SK-N-SH (cell line): ENCODE data around the gene TRAF1. TPM values are rescaled to one million over a fixed set of nuclear protein-coding genes. Genes with fewer than 3 reads are reported as not detected.

Source experiments
- CTCF ChIA-PET: fragments of 300-600, 350-600 bp; formaldehyde crosslinking; extraction: SDS; loops from one replicate; lab custom pipeline; 2021; lab: Yijun Ruan, JAX
- POLR2A ChIA-PET: fragments of 350-600 bp; sonication (Branson Sonifier 250); formaldehyde crosslinking; extraction: SDS; loops from one replicate; lab custom pipeline; 2020; ENCODE audit warnings: antibody characterized with exemption, inconsistent platforms; lab: Yijun Ruan, JAX
- DNase-seq: peaks from one replicate; pipeline ENCODE4 v3.0.0; 2012
- H2AFZ ChIP-seq: fragments of 200-600 bp; sonication (generic); 2 replicates; pipeline ENCODE4 v1.8.1; 2016; ENCODE audit warnings: antibody characterized with exemption, mild to moderate bottlenecking, low read depth
- H3F3A ChIP-seq: fragments of 200-600 bp; sonication (generic); replicated peaks from 2 replicates; pipeline ENCODE3; 2016; ENCODE audit warnings: antibody characterized with exemption, mild to moderate bottlenecking; ENCODE audit not compliant: insufficient read depth
- H3K27ac ChIP-seq, 2 experiments: fragments of 200-500 bp in 1 of 2; fragments of 200-600 bp in 1 of 2; sonication (Bioruptor generic) in 1 of 2; sonication (generic), shearing (Covaris generic) in 1 of 2; 2 replicates each; pipeline versions ENCODE4 v1.5.1 to v1.6.1; 2014 to 2016; ENCODE audit warnings: low read depth in 2 of 2, inconsistent platforms in 1 of 2, low read length in 1 of 2, mild to moderate bottlenecking in 1 of 2, mixed read lengths in 1 of 2
- H3K27me3 ChIP-seq: fragments of 200-600 bp; sonication (generic), shearing (Covaris generic); 2 replicates; pipeline ENCODE4 v1.6.1; 2016; ENCODE audit warnings: mixed run types; ENCODE audit not compliant: insufficient read depth
- H3K36me3 ChIP-seq, 2 experiments: fragments of 200-500 bp in 1 of 2; fragments of 200-600 bp in 1 of 2; sonication (Bioruptor generic) in 1 of 2; sonication (generic) in 1 of 2; replicated peaks in 1 of 2; 2 replicates each; pipeline versions ENCODE3 to v1.5.1; 2014 to 2016; ENCODE audit warnings: low read length in 1 of 2, mild to moderate bottlenecking in 1 of 2; ENCODE audit not compliant: insufficient read depth in 2 of 2, control insufficient read depth in 1 of 2
- H3K4me1 ChIP-seq, 2 experiments: fragments of 200-500 bp in 1 of 2; fragments of 200-600 bp in 1 of 2; sonication (Bioruptor generic) in 1 of 2; sonication (generic), shearing (Covaris generic) in 1 of 2; 2 replicates each; pipeline versions ENCODE4 v1.5.1 to v1.6.1; 2014 to 2016; ENCODE audit warnings: low read depth in 1 of 2, low read length in 1 of 2, mixed run types in 1 of 2; ENCODE audit not compliant: insufficient read depth in 2 of 2, control insufficient read depth in 1 of 2
- H3K4me2 ChIP-seq: fragments of 200-600 bp; sonication (generic), shearing (Covaris generic); 2 replicates; pipeline ENCODE4 v1.6.1; 2017; ENCODE audit warnings: mixed run types
- H3K4me3 ChIP-seq, 2 experiments: fragments of 200-500 bp in 1 of 2; fragments of 200-600 bp in 1 of 2; sonication (Bioruptor generic) in 1 of 2; sonication (generic), shearing (Covaris generic) in 1 of 2; 2 replicates each; pipeline versions ENCODE4 v1.5.1 to v1.8.1; 2014 to 2016; ENCODE audit warnings: low read depth in 2 of 2, inconsistent platforms in 1 of 2, low read length in 1 of 2, mild to moderate bottlenecking in 1 of 2, mixed read lengths in 1 of 2, moderate library complexity in 1 of 2
- H3K79me2 ChIP-seq: fragments of 200-600 bp; sonication (generic); 2 replicates; pipeline ENCODE4 v1.8.1; 2017; ENCODE audit warnings: mild to moderate bottlenecking; ENCODE audit not compliant: insufficient read depth
- H3K9ac ChIP-seq: fragments of 200-600 bp; sonication (generic); 2 replicates; pipeline ENCODE4 v1.6.1; 2017; ENCODE audit warnings: mixed run types
- H3K9me2 ChIP-seq: fragments of 200-600 bp; sonication (generic); 2 replicates; pipeline ENCODE4 v1.6.1; 2017; ENCODE audit warnings: mixed run types
- H3K9me3 ChIP-seq: fragments of 200-600 bp; sonication (generic); 2 replicates; pipeline ENCODE4 v1.6.1; 2017; ENCODE audit warnings: mixed run types, mild to moderate bottlenecking, moderate library complexity
- H4K20me1 ChIP-seq: fragments of 200-600 bp; sonication (generic); 2 replicates; pipeline ENCODE4 v1.6.1; 2017; ENCODE audit warnings: mild to moderate bottlenecking, mixed run types; ENCODE audit not compliant: insufficient read depth
- EP300 ChIP-seq, 2 experiments: IDR thresholded peaks; 2 replicates each; pipeline versions ENCODE4 v1.4.0 to v1.6.1; 2012; ENCODE audit warnings: borderline replicate concordance in 1 of 2, low read depth in 1 of 2, low read length in 1 of 2
- FOXM1 ChIP-seq: IDR thresholded peaks from 2 replicates; pipeline ENCODE4 v1.4.0; 2012; ENCODE audit warnings: low read depth, mild to moderate bottlenecking
- GATA2 ChIP-seq: sonication (generic); formaldehyde crosslinking; IDR thresholded peaks from 2 replicates; pipeline ENCODE4 v1.5.0; 2020; ENCODE audit warnings: mild to moderate bottlenecking, missing genetic modification reagents
- JUND ChIP-seq: IDR thresholded peaks from 2 replicates; pipeline ENCODE4 v1.4.0; 2012
- RAD21 ChIP-seq: IDR thresholded peaks from 2 replicates; pipeline ENCODE4 v1.6.1; 2012; ENCODE audit warnings: mild to moderate bottlenecking, low read length
- RCOR1 ChIP-seq: fragments of 150-350 bp; IDR thresholded peaks from 2 replicates; pipeline ENCODE4 v1.6.1; 2017; ENCODE audit warnings: antibody characterized with exemption, low read length
- REST ChIP-seq: IDR thresholded peaks from 2 replicates; pipeline ENCODE4 v1.6.1; 2012; ENCODE audit warnings: mild to moderate bottlenecking, low read depth, low read length, moderate library complexity
- RFX5 ChIP-seq: IDR thresholded peaks from 2 replicates; pipeline ENCODE4 v1.6.1; 2012; ENCODE audit warnings: mild to moderate bottlenecking, improper control_type of control experiment, low read length
- WGBS: methylation state at CpG from one replicate; pipeline ENCODE4 v1.1.6; 2017; ENCODE audit warnings: low lambda C conversion rate; 5-methylcytosine and 5-hydroxymethylcytosine counted together
- polyA plus RNA-seq, 3 experiments: library from polyadenylated mRNA; depleted of rRNA; stranded (reverse); fragments of >200 nt; gene quantifications; 2 replicates each; pipeline ENCODE4 v1.2.3, GENCODE V29; 2012
- TF ChIP-seq, protein P1 (sequence below): fragments of 200-600 bp; sonication (generic); IDR thresholded peaks from 2 replicates; pipeline ENCODE4 v1.6.1; 2017; ENCODE audit warnings: antibody characterized with exemption, mild to moderate bottlenecking, moderate library complexity
- TF ChIP-seq, protein P2 (sequence below): IDR thresholded peaks from 2 replicates; pipeline ENCODE4; 2012

The TRAF1 gene
- polyA plus RNA-seq, 1 of the 3 experiments (the other 2 are of a cell fraction) = 1.2 TPM

- Histone ChIP-seq H3K4me3 (no peak overlapping the region), H3K9ac (no peak overlapping the region), H3K4me2 (no peak overlapping the region), H3K9me3 (no peaks in the 10 kb centered on the region), H2AFZ (no peak overlapping the region), H3F3A (peaks cover 3% of the 10 kb centered on the region), H3K36me3 (no peaks in the 10 kb centered on the region), H3K4me1 (peaks cover 27 to 57% of the 10 kb centered on the region in 2 experiments), H3K79me2 (no peaks in the 10 kb centered on the region), H3K27ac (no peak overlapping the region), H3K27me3 (no peaks in the 10 kb centered on the region)
- no peak for DNase-seq
- ChIA-PET POLR2A (interaction anchor here (1.3 kb wide), 1 partner anchor 11 kb away, joined by 4 read pairs; no protein-coding TSS in a partner anchor), CTCF (interaction anchor here (6.3 kb wide), 1 partner anchor 12 kb away, joined by 42 read pairs; no protein-coding TSS in a partner anchor)
- 96% methylated on average over 8 of the region's 11 CpGs for WGBS
- TF ChIP-seq REST = no peak
- TF ChIP-seq, protein P1, sequence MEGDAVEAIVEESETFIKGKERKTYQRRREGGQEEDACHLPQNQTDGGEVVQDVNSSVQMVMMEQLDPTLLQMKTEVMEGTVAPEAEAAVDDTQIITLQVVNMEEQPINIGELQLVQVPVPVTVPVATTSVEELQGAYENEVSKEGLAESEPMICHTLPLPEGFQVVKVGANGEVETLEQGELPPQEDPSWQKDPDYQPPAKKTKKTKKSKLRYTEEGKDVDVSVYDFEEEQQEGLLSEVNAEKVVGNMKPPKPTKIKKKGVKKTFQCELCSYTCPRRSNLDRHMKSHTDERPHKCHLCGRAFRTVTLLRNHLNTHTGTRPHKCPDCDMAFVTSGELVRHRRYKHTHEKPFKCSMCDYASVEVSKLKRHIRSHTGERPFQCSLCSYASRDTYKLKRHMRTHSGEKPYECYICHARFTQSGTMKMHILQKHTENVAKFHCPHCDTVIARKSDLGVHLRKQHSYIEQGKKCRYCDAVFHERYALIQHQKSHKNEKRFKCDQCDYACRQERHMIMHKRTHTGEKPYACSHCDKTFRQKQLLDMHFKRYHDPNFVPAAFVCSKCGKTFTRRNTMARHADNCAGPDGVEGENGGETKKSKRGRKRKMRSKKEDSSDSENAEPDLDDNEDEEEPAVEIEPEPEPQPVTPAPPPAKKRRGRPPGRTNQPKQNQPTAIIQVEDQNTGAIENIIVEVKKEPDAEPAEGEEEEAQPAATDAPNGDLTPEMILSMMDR = no peak
- TF ChIP-seq EP300 (IDR thresholded peaks at IDR 0.05; ENCODE audit: borderline replicate concordance in 1 of 2, low read depth in 1 of 2, low read length in 1 of 2) = no peak
- no peak for TF ChIP-seq RCOR1
- no peak for TF ChIP-seq GATA2
- no peak for TF ChIP-seq RFX5
- TF ChIP-seq FOXM1 = no peak
- TF ChIP-seq, protein P2, sequence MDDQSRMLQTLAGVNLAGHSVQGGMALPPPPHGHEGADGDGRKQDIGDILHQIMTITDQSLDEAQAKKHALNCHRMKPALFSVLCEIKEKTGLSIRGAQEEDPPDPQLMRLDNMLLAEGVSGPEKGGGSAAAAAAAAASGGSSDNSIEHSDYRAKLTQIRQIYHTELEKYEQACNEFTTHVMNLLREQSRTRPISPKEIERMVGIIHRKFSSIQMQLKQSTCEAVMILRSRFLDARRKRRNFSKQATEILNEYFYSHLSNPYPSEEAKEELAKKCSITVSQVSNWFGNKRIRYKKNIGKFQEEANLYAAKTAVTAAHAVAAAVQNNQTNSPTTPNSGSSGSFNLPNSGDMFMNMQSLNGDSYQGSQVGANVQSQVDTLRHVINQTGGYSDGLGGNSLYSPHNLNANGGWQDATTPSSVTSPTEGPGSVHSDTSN = no peak
- TF ChIP-seq RAD21 = no peak
- TF ChIP-seq JUND = no peak
- TF ChIP-seq, all 33 proteins: peak for 0
- Histone ChIP-seq H4K20me1 (no peaks in the 10 kb centered on the region), H3K9me2 (no peaks in the 10 kb centered on the region)
These were observed 2.8 kb downstream of the TRAF1 start for GRCh38 chr9:120923620-120924328.
